CD14-positive monocyte (primary cell): ENCODE results near the gene ACBD6. TPM values are rescaled to one million over a fixed set of nuclear protein-coding genes. Genes with fewer than 3 reads are reported as not detected.
A peak's percentile ranks its signal among the peaks of the same experiment; 100 is the strongest.

Source experiments
- DNase-seq, 3 donors: peaks; one replicate each; pipeline ENCODE4 v3.0.0-alpha.2; 2011 to 2022
- H2AFZ ChIP-seq: 2 replicates; pipeline ENCODE4 v1.6.0; 2012; ENCODE audit warnings: mild to moderate bottlenecking, low read depth, low read length, inconsistent platforms; ENCODE audit not compliant: insufficient read depth, poor library complexity, severe bottlenecking
- H3K27ac ChIP-seq, 2 donors: 1 replicate in 1 of 2; 2 replicates in 1 of 2; pipeline ENCODE4 v1.5.1; 2012 to 2013; ENCODE audit warnings: low read length in 2 of 2, control low read depth in 1 of 2, inconsistent platforms in 1 of 2, low read depth in 1 of 2, mild to moderate bottlenecking in 1 of 2
- H3K27me3 ChIP-seq, 2 donors: one replicate each; pipeline versions ENCODE4 v1.6.0 to v1.6.1; 2011 to 2013; ENCODE audit warnings: low read length in 2 of 2; ENCODE audit not compliant: control insufficient read depth in 2 of 2, insufficient read depth in 2 of 2
- H3K36me3 ChIP-seq, 2 donors: replicated peaks in 1 of 2; 1 replicate in 1 of 2; 2 replicates in 1 of 2; pipeline versions ENCODE4 v1.5.1 to v1.6.1; 2012 to 2013; ENCODE audit warnings: low read length in 2 of 2, control low read depth in 1 of 2, inconsistent platforms in 1 of 2, mild to moderate bottlenecking in 1 of 2; ENCODE audit not compliant: insufficient read depth in 2 of 2, control insufficient read depth in 1 of 2
- H3K4me1 ChIP-seq, 2 donors: 1 replicate in 1 of 2; 2 replicates in 1 of 2; pipeline versions ENCODE4 v1.5.1 to v1.6.1; 2012 to 2013; ENCODE audit warnings: low read length in 2 of 2, control low read depth in 1 of 2, inconsistent platforms in 1 of 2, mild to moderate bottlenecking in 1 of 2, moderate library complexity in 1 of 2; ENCODE audit not compliant: insufficient read depth in 2 of 2, control insufficient read depth in 1 of 2
- H3K4me2 ChIP-seq: replicated peaks from 2 replicates; pipeline ENCODE3; 2012; ENCODE audit warnings: low read length, moderate library complexity, mild to moderate bottlenecking; ENCODE audit not compliant: poor library complexity, severe bottlenecking; ENCODE audit errors: extremely low read depth
- H3K4me3 ChIP-seq, 3 experiments: fragments of 200-600 bp in 1 of 3; sonication (generic) in 1 of 3; replicated peaks in 1 of 3; 1 replicate in 2 of 3; 2 replicates in 1 of 3; pipeline ENCODE4 v1.5.1; 2011 to 2013; ENCODE audit warnings: low read length in 3 of 3, mild to moderate bottlenecking in 3 of 3, control low read depth in 2 of 3, low read depth in 2 of 3, inconsistent platforms in 1 of 3, moderate library complexity in 1 of 3
- H3K79me2 ChIP-seq: 2 replicates; pipeline ENCODE4 v1.6.0; 2012; ENCODE audit warnings: mild to moderate bottlenecking, control low read depth, inconsistent platforms, low read length, moderate library complexity; ENCODE audit not compliant: insufficient read depth
- H3K9ac ChIP-seq: 2 replicates; pipeline ENCODE4 v1.6.0; 2017; ENCODE audit warnings: low read length, mild to moderate bottlenecking; ENCODE audit not compliant: insufficient read depth, poor library complexity, severe bottlenecking
- H3K9me3 ChIP-seq, 2 donors: replicated peaks in 1 of 2; 1 replicate in 1 of 2; 2 replicates in 1 of 2; pipeline versions ENCODE4 v1.5.1 to v1.6.1; 2012 to 2013; ENCODE audit warnings: low read length in 2 of 2, control low read depth in 1 of 2; ENCODE audit not compliant: control insufficient read depth in 1 of 2, insufficient read depth in 1 of 2
- H4K20me1 ChIP-seq: 2 replicates; pipeline ENCODE4 v1.6.0; 2012; ENCODE audit warnings: mild to moderate bottlenecking, low read length, control low read depth, moderate library complexity; ENCODE audit not compliant: insufficient read depth
- H3K27ac Mint-ChIP-seq, 7 donors: one replicate each; pipeline ENCODE4 v1.8.0; 2020; ENCODE audit warnings: mild to moderate bottlenecking in 7 of 7, mixed read lengths in 7 of 7, moderate library complexity in 6 of 7, inconsistent platforms in 2 of 7
- H3K27me3 Mint-ChIP-seq, 3 donors: one replicate each; pipeline ENCODE4 v1.8.0; 2021 to 2022; ENCODE audit warnings: low read depth in 3 of 3, mild to moderate bottlenecking in 3 of 3, mixed read lengths in 3 of 3, moderate library complexity in 3 of 3, inconsistent platforms in 1 of 3
- H3K36me3 Mint-ChIP-seq, 2 donors: one replicate each; pipeline ENCODE4 v1.8.0; 2020; ENCODE audit warnings: mixed read lengths in 2 of 2, inconsistent platforms in 1 of 2, mild to moderate bottlenecking in 1 of 2
- H3K4me1 Mint-ChIP-seq: one replicate; pipeline ENCODE4 v1.8.0; 2020; ENCODE audit warnings: mild to moderate bottlenecking, mixed read lengths
- H3K4me3 Mint-ChIP-seq, 2 donors: one replicate each; pipeline ENCODE4 v1.8.0; 2020; ENCODE audit warnings: mild to moderate bottlenecking in 2 of 2, mixed read lengths in 2 of 2, moderate library complexity in 1 of 2
- H3K9me3 Mint-ChIP-seq, 7 donors: one replicate each; pipeline ENCODE4 v1.8.0; 2020 to 2022; ENCODE audit warnings: mixed read lengths in 7 of 7, mild to moderate bottlenecking in 6 of 7, moderate library complexity in 6 of 7, inconsistent platforms in 2 of 7
- WGBS: methylation state at CpG from one replicate; pipeline ENCODE4 v1.1.5; 2013; ENCODE audit warnings: missing lambda C conversion rate; ENCODE audit not compliant: insufficient coverage; 5-methylcytosine and 5-hydroxymethylcytosine counted together
- intact Hi-C, 2 donors: fragments of 100-400 bp; cut with micrococcal nuclease; formaldehyde crosslinking; loops; one replicate each; pipeline versions ENCODE4 v1.15.0 to v1.15.1; 2023
- polyA plus RNA-seq, 3 donors: library from polyadenylated mRNA; depleted of rRNA in 1 of 3; unstranded in 2 of 3; stranded (reverse) in 1 of 3; fragments of 300-500 nt in 2 of 3; fragments of >200 nt in 1 of 3; fragmentation: Illumina TruSeq in 2 of 3; gene quantifications; 1 replicate in 2 of 3; 2 replicates in 1 of 3; pipeline ENCODE4 v1.2.3, GENCODE V29; 2012 to 2021
- TF ChIP-seq, protein P1 (sequence below): fragments of 200-600 bp; IDR thresholded peaks from one replicate; pipeline ENCODE4 v1.8.0; 2022; ENCODE audit warnings: antibody characterized with exemption, mild to moderate bottlenecking

ACBD6 gene
- polyA plus RNA-seq, 3 donors = 19.3 to 35.3 (median 19.7) TPM

DNA sequence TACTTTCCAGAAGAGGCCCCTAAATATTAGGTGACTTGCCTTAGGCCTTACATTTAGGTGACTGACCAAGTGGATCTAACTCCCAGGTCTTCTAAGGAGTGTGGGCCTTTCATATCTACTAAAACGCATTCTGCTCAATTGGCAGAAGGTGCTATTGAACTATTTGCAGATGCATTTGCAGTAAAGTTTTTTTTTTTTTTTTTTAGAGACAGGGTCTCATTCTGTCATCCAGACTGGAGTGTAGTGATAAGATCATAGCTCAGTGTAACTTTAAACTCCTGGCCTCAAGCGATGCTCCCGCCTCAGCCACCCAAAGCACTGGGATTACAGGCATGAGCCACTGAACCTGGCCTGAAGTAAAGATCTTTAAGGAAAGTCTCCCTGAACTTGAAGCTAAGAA, 13.0 kb upstream of the ACBD6 start:
- H3K36me3 Mint-ChIP-seq = no peaks in the 10 kb centered on the region
- H3K27me3 Mint-ChIP-seq = peaks cover 0 to 5% (median 4%) of the 10 kb centered on the region in 3 donors
- Histone ChIP-seq H3K27me3 (no peaks in the 10 kb centered on the region), H3K27ac (no peak overlapping the region), H3K9ac (no peak overlapping the region), H3K4me3 (no peak overlapping the region), H3K79me2 (no peaks in the 10 kb centered on the region), H3K4me1 (no peaks in the 10 kb centered on the region), H3K4me2 (no peak overlapping the region), H4K20me1 (no peaks in the 10 kb centered on the region), H3K9me3 (no peaks in the 10 kb centered on the region), H3K36me3 (no peaks in the 10 kb centered on the region), H2AFZ (peak overlapping the region; percentile 35)
- H3K27ac Mint-ChIP-seq = no peak overlapping the region
- no peaks in the 10 kb centered on the region for H3K9me3 Mint-ChIP-seq
- no peak for DNase-seq
- intact Hi-C loops = loop anchor here (5.0 to 10.0 kb wide), 2 partner anchors 347 to 649 kb away; no protein-coding TSS in a partner anchor
- TF ChIP-seq, protein P1, sequence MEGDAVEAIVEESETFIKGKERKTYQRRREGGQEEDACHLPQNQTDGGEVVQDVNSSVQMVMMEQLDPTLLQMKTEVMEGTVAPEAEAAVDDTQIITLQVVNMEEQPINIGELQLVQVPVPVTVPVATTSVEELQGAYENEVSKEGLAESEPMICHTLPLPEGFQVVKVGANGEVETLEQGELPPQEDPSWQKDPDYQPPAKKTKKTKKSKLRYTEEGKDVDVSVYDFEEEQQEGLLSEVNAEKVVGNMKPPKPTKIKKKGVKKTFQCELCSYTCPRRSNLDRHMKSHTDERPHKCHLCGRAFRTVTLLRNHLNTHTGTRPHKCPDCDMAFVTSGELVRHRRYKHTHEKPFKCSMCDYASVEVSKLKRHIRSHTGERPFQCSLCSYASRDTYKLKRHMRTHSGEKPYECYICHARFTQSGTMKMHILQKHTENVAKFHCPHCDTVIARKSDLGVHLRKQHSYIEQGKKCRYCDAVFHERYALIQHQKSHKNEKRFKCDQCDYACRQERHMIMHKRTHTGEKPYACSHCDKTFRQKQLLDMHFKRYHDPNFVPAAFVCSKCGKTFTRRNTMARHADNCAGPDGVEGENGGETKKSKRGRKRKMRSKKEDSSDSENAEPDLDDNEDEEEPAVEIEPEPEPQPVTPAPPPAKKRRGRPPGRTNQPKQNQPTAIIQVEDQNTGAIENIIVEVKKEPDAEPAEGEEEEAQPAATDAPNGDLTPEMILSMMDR = no peak
- WGBS = 70% methylated on average over 2 of the region's 3 CpGs
- H3K4me3 Mint-ChIP-seq = no peak overlapping the region
- H3K4me1 Mint-ChIP-seq = no peaks in the 10 kb centered on the region

DNA sequence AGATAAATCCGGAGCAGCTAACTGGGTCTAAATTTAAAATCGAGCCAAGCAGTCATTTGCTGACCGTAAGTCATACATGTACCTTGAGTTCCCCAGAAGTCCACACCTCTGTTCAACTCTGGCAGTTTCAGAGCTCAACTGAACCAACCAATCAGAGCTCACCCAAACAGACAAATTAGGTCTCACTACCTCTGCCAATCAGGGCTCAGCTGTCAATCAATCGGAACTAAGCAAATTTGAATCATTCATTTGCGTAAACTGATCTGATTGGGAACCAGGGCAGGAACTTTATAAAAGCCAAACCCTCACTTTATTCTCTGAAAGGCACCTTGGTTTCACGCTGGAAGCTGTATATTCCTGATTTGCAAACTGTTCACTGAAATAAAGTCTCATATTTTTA, 11.2 kb upstream of the ACBD6 start:
- Histone ChIP-seq H3K27me3 (no peaks in the 10 kb centered on the region), H3K79me2 (no peaks in the 10 kb centered on the region), H3K36me3 (no peaks in the 10 kb centered on the region), H3K9me3 (no peaks in the 10 kb centered on the region), H3K27ac (no peak overlapping the region), H3K4me2 (no peak overlapping the region), H3K4me3 (no peak overlapping the region), H3K9ac (no peak overlapping the region), H3K4me1 (no peaks in the 10 kb centered on the region), H2AFZ (no peak overlapping the region), H4K20me1 (no peaks in the 10 kb centered on the region)
- intact Hi-C loops = loop anchor here (10.0 kb wide), 1 partner anchor 651 kb away; no protein-coding TSS in a partner anchor
- peaks cover 0 to 8% (median 4%) of the 10 kb centered on the region in 7 donors for H3K9me3 Mint-ChIP-seq
- no peaks in the 10 kb centered on the region for H3K36me3 Mint-ChIP-seq
- TF ChIP-seq, protein P1 = no peak
- no peak for DNase-seq
- no peaks in the 10 kb centered on the region for H3K4me1 Mint-ChIP-seq
- no peak overlapping the region for H3K4me3 Mint-ChIP-seq
- 100% methylated on average over 5 of the region's 6 CpGs for WGBS
- peaks cover 2 to 5% (median 3%) of the 10 kb centered on the region in 3 donors for H3K27me3 Mint-ChIP-seq
- H3K27ac Mint-ChIP-seq = no peak overlapping the region
